Neural cell (in vitro differentiated cells): ENCODE data around the gene DENND1A. TPM values are rescaled to one million over a fixed set of nuclear protein-coding genes. Genes with fewer than 3 reads are reported as not detected.

Source experiments
- H2AFZ ChIP-seq: fragments of 200-600, 300-800 bp; sonication (generic), shearing (Covaris generic); 2 replicates; pipeline ENCODE4 v1.6.0; 2014; ENCODE audit warnings: low read depth, mild to moderate bottlenecking, antibody characterized with exemption, low read length, moderate library complexity
- H3F3A ChIP-seq: fragments of 200-600 bp; shearing (Covaris generic); 2 replicates; pipeline ENCODE4 v1.6.1; 2016; ENCODE audit warnings: mild to moderate bottlenecking, moderate library complexity, mixed read lengths, antibody characterized with exemption, low read length; ENCODE audit not compliant: insufficient read depth, poor library complexity, severe bottlenecking
- H3K27ac ChIP-seq: fragments of 200-600, 300-800 bp; sonication (generic), shearing (Covaris generic); 2 replicates; pipeline ENCODE4 v1.5.1; 2014; ENCODE audit warnings: mild to moderate bottlenecking, low read length, moderate library complexity
- H3K27me3 ChIP-seq: fragments of 300-800, 200-600 bp; sonication (generic), shearing (Covaris generic); 2 replicates; pipeline ENCODE4 v1.6.0; 2014; ENCODE audit warnings: mild to moderate bottlenecking, low read depth, low read length, moderate library complexity; ENCODE audit not compliant: insufficient read depth
- H3K36me3 ChIP-seq: fragments of 300-800, 200-600 bp; sonication (generic), shearing (Covaris generic); 2 replicates; pipeline ENCODE4 v1.5.1; 2014; ENCODE audit warnings: mild to moderate bottlenecking, antibody characterized with exemption, low read length, moderate library complexity; ENCODE audit not compliant: insufficient read depth
- H3K4me2 ChIP-seq: fragments of 300-800, 200-600 bp; sonication (generic), shearing (Covaris generic); 2 replicates; pipeline ENCODE4 v1.6.0; 2014; ENCODE audit warnings: mild to moderate bottlenecking, low read length
- H3K4me3 ChIP-seq: fragments of 300-800, 200-600 bp; sonication (generic), shearing (Covaris generic); 2 replicates; pipeline ENCODE4 v1.5.1; 2014; ENCODE audit warnings: mild to moderate bottlenecking, low read length, moderate library complexity
- H3K79me2 ChIP-seq: fragments of 200-600 bp; shearing (Covaris generic); replicated peaks from 2 replicates; pipeline ENCODE4 v1.6.0; 2014; ENCODE audit warnings: mild to moderate bottlenecking, low read length, moderate library complexity; ENCODE audit not compliant: insufficient read depth
- H3K9ac ChIP-seq: fragments of 300-800, 200-600 bp; sonication (generic), shearing (Covaris generic); 2 replicates; pipeline ENCODE4 v1.6.1; 2016; ENCODE audit warnings: mild to moderate bottlenecking, low read length, mixed read lengths
- H3K9me2 ChIP-seq: fragments of 200-600 bp; shearing (Covaris generic); 2 replicates; pipeline ENCODE4 v1.6.1; 2016; ENCODE audit warnings: mild to moderate bottlenecking, low read length, mixed read lengths; ENCODE audit not compliant: insufficient read depth
- H3K9me3 ChIP-seq: fragments of 200-600, 300-800 bp; sonication (generic), shearing (Covaris generic); 2 replicates; pipeline ENCODE4 v1.6.1; 2016; ENCODE audit warnings: mild to moderate bottlenecking, mixed run types, low read length, moderate library complexity, mixed read lengths
- H4K20me1 ChIP-seq: fragments of 200-600 bp; shearing (Covaris generic); 2 replicates; pipeline ENCODE4 v1.6.1; 2016; ENCODE audit warnings: mild to moderate bottlenecking, mixed run types; ENCODE audit not compliant: insufficient read depth
- EP300 ChIP-seq: fragments of 450-650 bp; conservative IDR thresholded peaks from 2 replicates; pipeline ENCODE4 v1.6.1; 2014; ENCODE audit warnings: antibody characterized with exemption, mild to moderate bottlenecking, moderate library complexity; ENCODE audit not compliant: poor library complexity, severe bottlenecking
- EZH2 ChIP-seq: fragments of 200-600, 300-800 bp; shearing (Covaris generic), sonication (generic); IDR thresholded peaks from 2 replicates; pipeline ENCODE4 v1.6.1; 2014; ENCODE audit warnings: antibody characterized with exemption, low read length, borderline replicate concordance, mild to moderate bottlenecking; ENCODE audit not compliant: insufficient read depth, poor library complexity, severe bottlenecking
- MXI1 ChIP-seq: fragments of 450-650 bp; conservative IDR thresholded peaks from 2 replicates; pipeline ENCODE4 v1.6.1; 2014; ENCODE audit warnings: antibody characterized with exemption, mild to moderate bottlenecking; ENCODE audit not compliant: poor library complexity, severe bottlenecking
- POLR2AphosphoS5 ChIP-seq: IDR thresholded peaks from 2 replicates; pipeline ENCODE4 v1.6.1; 2012
- RAD21 ChIP-seq: fragments of 450-650 bp; conservative IDR thresholded peaks from 2 replicates; pipeline ENCODE4 v1.6.1; 2014; ENCODE audit warnings: antibody characterized with exemption, mild to moderate bottlenecking, moderate library complexity
- SMC3 ChIP-seq: fragments of 450-650 bp; conservative IDR thresholded peaks from 2 replicates; pipeline ENCODE4 v1.6.1; 2014; ENCODE audit warnings: antibody characterized with exemption, mild to moderate bottlenecking, moderate library complexity; ENCODE audit not compliant: poor library complexity
- TAF1 ChIP-seq: IDR thresholded peaks from 2 replicates; pipeline ENCODE4 v1.6.1; 2012; ENCODE audit warnings: low read depth
- polyA plus RNA-seq: library from polyadenylated mRNA; depleted of rRNA; stranded (reverse); fragments of >200 nt; gene quantifications from 2 replicates; pipeline ENCODE4 v1.2.3, GENCODE V29; 2014
- TF ChIP-seq, protein P1 (sequence below): IDR thresholded peaks from 2 replicates; pipeline ENCODE4 v1.6.1; 2012; ENCODE audit warnings: borderline replicate concordance
- TF ChIP-seq, protein P2 (sequence below): fragments of 450-650 bp; IDR thresholded peaks from 2 replicates; pipeline ENCODE4 v1.5.1; 2014; ENCODE audit warnings: antibody characterized with exemption, mild to moderate bottlenecking, moderate library complexity; ENCODE audit not compliant: poor library complexity, severe bottlenecking

The DENND1A gene
- polyA plus RNA-seq, 1 donor from 2014 or later: 2.3 TPM

DNA sequence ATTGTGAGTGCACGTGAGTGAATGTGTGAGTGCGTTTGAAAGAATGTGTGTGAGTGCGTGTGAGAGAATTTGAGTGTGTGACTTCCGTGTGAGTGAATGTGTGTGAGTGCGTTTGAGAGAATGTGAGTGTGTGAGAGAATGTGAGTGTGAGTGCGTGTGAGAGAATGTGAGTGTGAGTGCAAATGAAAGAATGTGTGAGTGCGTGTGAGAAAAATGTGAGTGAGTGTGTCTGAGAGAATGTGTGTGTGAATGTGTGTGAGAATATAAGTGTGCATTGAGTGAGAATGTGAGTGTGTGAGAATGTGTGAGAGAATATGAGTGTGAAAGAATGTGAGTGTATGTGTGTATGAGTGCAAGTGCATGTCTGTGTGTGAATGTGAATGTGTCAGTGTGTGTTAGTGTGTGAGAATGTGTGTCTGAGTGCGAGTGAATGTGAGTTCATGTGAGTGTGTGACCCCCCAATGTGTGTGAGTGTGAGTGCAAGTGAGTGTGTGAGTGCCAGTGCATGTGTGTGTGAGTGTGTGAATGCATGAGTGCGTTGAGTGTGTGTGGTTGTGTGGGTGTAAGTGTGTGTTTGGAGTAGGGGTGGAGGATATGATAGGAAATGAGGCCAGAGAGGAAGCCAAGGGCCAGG, 43.8 kb upstream of the DENND1A start:
- Histone ChIP-seq H4K20me1 (no peaks in the 10 kb centered on the region), H3K36me3 (no peaks in the 10 kb centered on the region), H3K79me2 (no peaks in the 10 kb centered on the region), H3K4me2 (no peak overlapping the region), H3K27me3 (no peaks in the 10 kb centered on the region), H3F3A (no peaks in the 10 kb centered on the region), H3K4me3 (no peak overlapping the region), H3K27ac (no peak overlapping the region), H2AFZ (no peak overlapping the region), H3K9ac (no peak overlapping the region), H3K9me3 (no peaks in the 10 kb centered on the region), H3K9me2 (no peaks in the 10 kb centered on the region)
- TF ChIP-seq POLR2AphosphoS5 (no peak), EP300 (no peak), SMC3 (no peak), RAD21 (no peak), TAF1 (no peak), EZH2 (no peak), MXI1 (no peak)
- TF ChIP-seq, protein P1, sequence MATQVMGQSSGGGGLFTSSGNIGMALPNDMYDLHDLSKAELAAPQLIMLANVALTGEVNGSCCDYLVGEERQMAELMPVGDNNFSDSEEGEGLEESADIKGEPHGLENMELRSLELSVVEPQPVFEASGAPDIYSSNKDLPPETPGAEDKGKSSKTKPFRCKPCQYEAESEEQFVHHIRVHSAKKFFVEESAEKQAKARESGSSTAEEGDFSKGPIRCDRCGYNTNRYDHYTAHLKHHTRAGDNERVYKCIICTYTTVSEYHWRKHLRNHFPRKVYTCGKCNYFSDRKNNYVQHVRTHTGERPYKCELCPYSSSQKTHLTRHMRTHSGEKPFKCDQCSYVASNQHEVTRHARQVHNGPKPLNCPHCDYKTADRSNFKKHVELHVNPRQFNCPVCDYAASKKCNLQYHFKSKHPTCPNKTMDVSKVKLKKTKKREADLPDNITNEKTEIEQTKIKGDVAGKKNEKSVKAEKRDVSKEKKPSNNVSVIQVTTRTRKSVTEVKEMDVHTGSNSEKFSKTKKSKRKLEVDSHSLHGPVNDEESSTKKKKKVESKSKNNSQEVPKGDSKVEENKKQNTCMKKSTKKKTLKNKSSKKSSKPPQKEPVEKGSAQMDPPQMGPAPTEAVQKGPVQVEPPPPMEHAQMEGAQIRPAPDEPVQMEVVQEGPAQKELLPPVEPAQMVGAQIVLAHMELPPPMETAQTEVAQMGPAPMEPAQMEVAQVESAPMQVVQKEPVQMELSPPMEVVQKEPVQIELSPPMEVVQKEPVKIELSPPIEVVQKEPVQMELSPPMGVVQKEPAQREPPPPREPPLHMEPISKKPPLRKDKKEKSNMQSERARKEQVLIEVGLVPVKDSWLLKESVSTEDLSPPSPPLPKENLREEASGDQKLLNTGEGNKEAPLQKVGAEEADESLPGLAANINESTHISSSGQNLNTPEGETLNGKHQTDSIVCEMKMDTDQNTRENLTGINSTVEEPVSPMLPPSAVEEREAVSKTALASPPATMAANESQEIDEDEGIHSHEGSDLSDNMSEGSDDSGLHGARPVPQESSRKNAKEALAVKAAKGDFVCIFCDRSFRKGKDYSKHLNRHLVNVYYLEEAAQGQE: no peak
- TF ChIP-seq, protein P2, sequence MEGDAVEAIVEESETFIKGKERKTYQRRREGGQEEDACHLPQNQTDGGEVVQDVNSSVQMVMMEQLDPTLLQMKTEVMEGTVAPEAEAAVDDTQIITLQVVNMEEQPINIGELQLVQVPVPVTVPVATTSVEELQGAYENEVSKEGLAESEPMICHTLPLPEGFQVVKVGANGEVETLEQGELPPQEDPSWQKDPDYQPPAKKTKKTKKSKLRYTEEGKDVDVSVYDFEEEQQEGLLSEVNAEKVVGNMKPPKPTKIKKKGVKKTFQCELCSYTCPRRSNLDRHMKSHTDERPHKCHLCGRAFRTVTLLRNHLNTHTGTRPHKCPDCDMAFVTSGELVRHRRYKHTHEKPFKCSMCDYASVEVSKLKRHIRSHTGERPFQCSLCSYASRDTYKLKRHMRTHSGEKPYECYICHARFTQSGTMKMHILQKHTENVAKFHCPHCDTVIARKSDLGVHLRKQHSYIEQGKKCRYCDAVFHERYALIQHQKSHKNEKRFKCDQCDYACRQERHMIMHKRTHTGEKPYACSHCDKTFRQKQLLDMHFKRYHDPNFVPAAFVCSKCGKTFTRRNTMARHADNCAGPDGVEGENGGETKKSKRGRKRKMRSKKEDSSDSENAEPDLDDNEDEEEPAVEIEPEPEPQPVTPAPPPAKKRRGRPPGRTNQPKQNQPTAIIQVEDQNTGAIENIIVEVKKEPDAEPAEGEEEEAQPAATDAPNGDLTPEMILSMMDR: no peak

DNA sequence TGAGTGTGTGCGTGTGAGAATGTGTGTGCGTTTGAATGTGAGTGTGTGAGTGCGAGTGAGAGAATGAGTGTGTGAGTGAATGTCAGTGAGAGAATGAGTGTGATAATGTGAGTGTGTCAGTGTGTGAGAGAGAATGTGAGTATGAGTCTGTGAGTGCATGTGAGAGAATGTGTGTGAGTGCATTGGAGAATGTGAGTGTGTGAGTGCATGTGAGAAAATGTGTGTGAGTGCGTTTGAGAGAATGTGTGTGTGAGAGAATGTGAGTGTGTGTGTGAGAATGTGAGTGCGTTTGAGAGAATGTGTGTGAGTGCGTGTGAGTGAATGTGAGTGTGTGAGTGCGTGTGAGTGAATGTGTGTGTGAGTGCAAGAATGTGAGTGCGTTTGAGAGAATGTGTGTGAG, 42.7 kb upstream of the DENND1A start:
- H3K4me2 ChIP-seq: no peak overlapping the region
- H3K27me3 ChIP-seq: no peaks in the 10 kb centered on the region
- no peaks in the 10 kb centered on the region for H3K79me2 ChIP-seq
- no peak overlapping the region for H3K9ac ChIP-seq
- no peaks in the 10 kb centered on the region for H4K20me1 ChIP-seq
- TF ChIP-seq, protein P2: no peak
- TF ChIP-seq MXI1 (no peak), SMC3 (no peak), TAF1 (no peak), POLR2AphosphoS5 (no peak), EP300 (no peak), RAD21 (no peak), EZH2 (no peak)
- TF ChIP-seq, protein P1: no peak
- H3F3A ChIP-seq: no peaks in the 10 kb centered on the region
- H3K36me3 ChIP-seq: no peaks in the 10 kb centered on the region
- no peak overlapping the region for H2AFZ ChIP-seq
- H3K27ac ChIP-seq: no peak overlapping the region
- no peaks in the 10 kb centered on the region for H3K9me2 ChIP-seq
- no peak overlapping the region for H3K4me3 ChIP-seq
- no peaks in the 10 kb centered on the region for H3K9me3 ChIP-seq
